SK-N-SH (cell line): Measurements from ENCODE around the gene IMPACT. TPM values are rescaled to one million over a fixed set of nuclear protein-coding genes. Genes with fewer than 3 reads are reported as not detected.

Source experiments
- CTCF ChIA-PET: fragments of 300-600, 350-600 bp; formaldehyde crosslinking; extraction: SDS; loops from one replicate; lab custom pipeline; 2021; lab: Yijun Ruan, JAX
- POLR2A ChIA-PET: fragments of 350-600 bp; sonication (Branson Sonifier 250); formaldehyde crosslinking; extraction: SDS; loops from one replicate; lab custom pipeline; 2020; ENCODE audit warnings: antibody characterized with exemption, inconsistent platforms; lab: Yijun Ruan, JAX
- DNase-seq: peaks from one replicate; pipeline ENCODE4 v3.0.0; 2012
- H2AFZ ChIP-seq: fragments of 200-600 bp; sonication (generic); 2 replicates; pipeline ENCODE4 v1.8.1; 2016; ENCODE audit warnings: antibody characterized with exemption, mild to moderate bottlenecking, low read depth
- H3F3A ChIP-seq: fragments of 200-600 bp; sonication (generic); replicated peaks from 2 replicates; pipeline ENCODE3; 2016; ENCODE audit warnings: antibody characterized with exemption, mild to moderate bottlenecking; ENCODE audit not compliant: insufficient read depth
- H3K27ac ChIP-seq, 2 experiments: fragments of 200-500 bp in 1 of 2; fragments of 200-600 bp in 1 of 2; sonication (Bioruptor generic) in 1 of 2; sonication (generic), shearing (Covaris generic) in 1 of 2; 2 replicates each; pipeline versions ENCODE4 v1.5.1 to v1.6.1; 2014 to 2016; ENCODE audit warnings: low read depth in 2 of 2, inconsistent platforms in 1 of 2, low read length in 1 of 2, mild to moderate bottlenecking in 1 of 2, mixed read lengths in 1 of 2
- H3K27me3 ChIP-seq: fragments of 200-600 bp; sonication (generic), shearing (Covaris generic); 2 replicates; pipeline ENCODE4 v1.6.1; 2016; ENCODE audit warnings: mixed run types; ENCODE audit not compliant: insufficient read depth
- H3K36me3 ChIP-seq, 2 experiments: fragments of 200-500 bp in 1 of 2; fragments of 200-600 bp in 1 of 2; sonication (Bioruptor generic) in 1 of 2; sonication (generic) in 1 of 2; replicated peaks in 1 of 2; 2 replicates each; pipeline versions ENCODE3 to v1.5.1; 2014 to 2016; ENCODE audit warnings: low read length in 1 of 2, mild to moderate bottlenecking in 1 of 2; ENCODE audit not compliant: insufficient read depth in 2 of 2, control insufficient read depth in 1 of 2
- H3K4me1 ChIP-seq, 2 experiments: fragments of 200-500 bp in 1 of 2; fragments of 200-600 bp in 1 of 2; sonication (Bioruptor generic) in 1 of 2; sonication (generic), shearing (Covaris generic) in 1 of 2; 2 replicates each; pipeline versions ENCODE4 v1.5.1 to v1.6.1; 2014 to 2016; ENCODE audit warnings: low read depth in 1 of 2, low read length in 1 of 2, mixed run types in 1 of 2; ENCODE audit not compliant: insufficient read depth in 2 of 2, control insufficient read depth in 1 of 2
- H3K4me2 ChIP-seq: fragments of 200-600 bp; sonication (generic), shearing (Covaris generic); 2 replicates; pipeline ENCODE4 v1.6.1; 2017; ENCODE audit warnings: mixed run types
- H3K4me3 ChIP-seq, 2 experiments: fragments of 200-500 bp in 1 of 2; fragments of 200-600 bp in 1 of 2; sonication (Bioruptor generic) in 1 of 2; sonication (generic), shearing (Covaris generic) in 1 of 2; 2 replicates each; pipeline versions ENCODE4 v1.5.1 to v1.8.1; 2014 to 2016; ENCODE audit warnings: low read depth in 2 of 2, inconsistent platforms in 1 of 2, low read length in 1 of 2, mild to moderate bottlenecking in 1 of 2, mixed read lengths in 1 of 2, moderate library complexity in 1 of 2
- H3K79me2 ChIP-seq: fragments of 200-600 bp; sonication (generic); 2 replicates; pipeline ENCODE4 v1.8.1; 2017; ENCODE audit warnings: mild to moderate bottlenecking; ENCODE audit not compliant: insufficient read depth
- H3K9ac ChIP-seq: fragments of 200-600 bp; sonication (generic); 2 replicates; pipeline ENCODE4 v1.6.1; 2017; ENCODE audit warnings: mixed run types
- H3K9me2 ChIP-seq: fragments of 200-600 bp; sonication (generic); 2 replicates; pipeline ENCODE4 v1.6.1; 2017; ENCODE audit warnings: mixed run types
- H3K9me3 ChIP-seq: fragments of 200-600 bp; sonication (generic); 2 replicates; pipeline ENCODE4 v1.6.1; 2017; ENCODE audit warnings: mixed run types, mild to moderate bottlenecking, moderate library complexity
- H4K20me1 ChIP-seq: fragments of 200-600 bp; sonication (generic); 2 replicates; pipeline ENCODE4 v1.6.1; 2017; ENCODE audit warnings: mild to moderate bottlenecking, mixed run types; ENCODE audit not compliant: insufficient read depth
- ELF1 ChIP-seq: IDR thresholded peaks from 2 replicates; pipeline ENCODE4 v1.4.0; 2012
- EZH2phosphoT487 ChIP-seq: fragments of 200-600 bp; sonication (generic); IDR thresholded peaks from 2 replicates; pipeline ENCODE4 v1.6.1; 2017; ENCODE audit warnings: low read depth, mixed run types, mild to moderate bottlenecking, antibody characterized with exemption, moderate library complexity, borderline replicate concordance
- GABPA ChIP-seq: IDR thresholded peaks from 2 replicates; pipeline ENCODE4 v1.4.0; 2012; ENCODE audit warnings: low read depth, mild to moderate bottlenecking
- MEF2A ChIP-seq: IDR thresholded peaks from 2 replicates; pipeline ENCODE4 v1.4.0; 2012; ENCODE audit warnings: low read depth, borderline replicate concordance
- NRF1 ChIP-seq: IDR thresholded peaks from 2 replicates; pipeline ENCODE4 v1.6.1; 2012; ENCODE audit warnings: low read depth, mild to moderate bottlenecking, low read length
- RFX5 ChIP-seq: IDR thresholded peaks from 2 replicates; pipeline ENCODE4 v1.6.1; 2012; ENCODE audit warnings: mild to moderate bottlenecking, improper control_type of control experiment, low read length
- SIN3A ChIP-seq: IDR thresholded peaks from 2 replicates; pipeline ENCODE4 v1.6.1; 2012; ENCODE audit warnings: low read depth, mild to moderate bottlenecking, low read length, moderate library complexity, borderline replicate concordance
- TCF12 ChIP-seq: IDR thresholded peaks from 2 replicates; pipeline ENCODE4 v1.4.0; 2012
- YY1 ChIP-seq: IDR thresholded peaks from 2 replicates; pipeline ENCODE4 v1.4.0; 2012; ENCODE audit warnings: low read depth, mild to moderate bottlenecking
- WGBS: methylation state at CpG from one replicate; pipeline ENCODE4 v1.1.6; 2017; ENCODE audit warnings: low lambda C conversion rate; 5-methylcytosine and 5-hydroxymethylcytosine counted together
- polyA plus RNA-seq, 3 experiments: library from polyadenylated mRNA; depleted of rRNA; stranded (reverse); fragments of >200 nt; gene quantifications; 2 replicates each; pipeline ENCODE4 v1.2.3, GENCODE V29; 2012
- TF ChIP-seq, protein P1 (sequence below): IDR thresholded peaks from 2 replicates; pipeline ENCODE4 v1.4.0; 2012; ENCODE audit warnings: low read depth
- TF ChIP-seq, protein P2 (sequence below): fragments of 150-350 bp; IDR thresholded peaks from 2 replicates; pipeline ENCODE4 v1.6.1; 2016; ENCODE audit warnings: mild to moderate bottlenecking, low read depth, low read length
- TF ChIP-seq, protein P3 (sequence below): IDR thresholded peaks from 2 replicates; pipeline ENCODE4 v1.4.0; 2012; ENCODE audit warnings: low read depth, borderline replicate concordance
- TF ChIP-seq, protein P4 (sequence below): IDR thresholded peaks from 2 replicates; pipeline ENCODE4; 2012

Gene IMPACT
- polyA plus RNA-seq, 1 of the 3 experiments (the other 2 are of a cell fraction) = 13.0 TPM

DNA sequence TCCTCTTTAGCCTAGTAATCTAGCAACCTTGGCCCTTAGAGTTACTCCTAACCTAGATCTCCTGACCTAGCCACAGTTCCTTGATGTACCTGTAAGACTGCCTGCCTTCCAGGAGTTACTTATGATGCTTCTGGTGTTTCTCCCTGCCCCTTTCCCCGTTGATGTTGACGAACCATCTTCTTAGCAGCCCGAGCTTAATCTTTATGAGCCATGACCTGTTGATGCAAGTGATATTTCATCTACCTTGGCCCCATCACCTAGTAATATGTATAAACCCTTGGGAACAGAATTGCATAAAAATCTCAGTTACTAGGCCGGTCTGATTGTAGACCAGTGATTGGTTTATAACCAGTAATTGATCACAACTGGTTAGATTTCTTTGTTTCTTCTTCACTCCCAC, 2.7 kb downstream of the IMPACT start:
- Histone ChIP-seq H4K20me1 (no peaks in the 10 kb centered on the region), H3F3A (no peaks in the 10 kb centered on the region), H3K27ac (no peak overlapping the region), H3K27me3 (no peaks in the 10 kb centered on the region), H3K4me3 (no peak overlapping the region), H3K9me2 (no peaks in the 10 kb centered on the region), H2AFZ (no peak overlapping the region), H3K4me2 (no peak overlapping the region), H3K4me1 (peaks cover 0 to 7% of the 10 kb centered on the region in 2 experiments; a peak in 2 of 4 replicates), H3K9me3 (no peaks in the 10 kb centered on the region), H3K9ac (no peak overlapping the region), H3K79me2 (peaks cover 5% of the 10 kb centered on the region; the same call in 1 of the 2 replicates), H3K36me3 (peaks cover 17 to 23% of the 10 kb centered on the region in 2 experiments)
- no peak for TF ChIP-seq GABPA
- no peak for TF ChIP-seq NRF1
- TF ChIP-seq, protein P1, sequence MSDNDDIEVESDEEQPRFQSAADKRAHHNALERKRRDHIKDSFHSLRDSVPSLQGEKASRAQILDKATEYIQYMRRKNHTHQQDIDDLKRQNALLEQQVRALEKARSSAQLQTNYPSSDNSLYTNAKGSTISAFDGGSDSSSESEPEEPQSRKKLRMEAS = no peak
- TF ChIP-seq EZH2phosphoT487 = no peak
- TF ChIP-seq SIN3A = no peak
- WGBS = 92% methylated on average over 4 of the region's 4 CpGs
- CTCF ChIA-PET = interaction anchor here (1.0 to 1.9 kb wide), 3 partner anchors 10 to 31 kb away, joined by 3 to 4 read pairs (median 3); partner anchors contain the start of gene OSBPL1A
- DNase-seq = no peak
- POLR2A ChIA-PET = no interaction called here

DNA sequence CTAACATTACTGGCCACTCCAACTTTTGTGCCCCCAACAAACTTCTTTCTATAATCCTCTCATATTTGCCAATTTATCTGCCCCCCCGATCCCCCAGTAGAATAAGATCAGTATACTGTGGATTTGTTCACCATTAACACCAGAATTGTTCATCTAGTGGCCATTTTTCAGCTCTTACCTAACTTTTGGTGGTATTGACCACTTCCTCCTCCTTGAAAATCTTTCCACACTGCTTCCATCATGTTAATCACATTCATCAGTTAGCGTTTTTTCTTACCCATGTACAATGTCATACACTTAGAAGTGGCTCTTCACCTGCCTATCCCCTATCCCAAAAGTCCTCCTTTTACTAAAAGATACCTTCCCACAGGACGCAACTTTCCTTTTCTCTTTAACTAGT, 6.1 kb downstream of the IMPACT start:
- Histone ChIP-seq H3K79me2 (peaks cover 1% of the 10 kb centered on the region; the same call in 1 of the 2 replicates), H3K27ac (no peak overlapping the region), H3K4me2 (no peak overlapping the region), H3K4me3 (no peak overlapping the region), H3K9ac (no peak overlapping the region), H4K20me1 (no peaks in the 10 kb centered on the region), H2AFZ (no peak overlapping the region), H3K9me3 (no peaks in the 10 kb centered on the region), H3K4me1 (peaks cover 0 to 3% of the 10 kb centered on the region in 2 experiments; a peak in 2 of 4 replicates), H3K27me3 (no peaks in the 10 kb centered on the region), H3K9me2 (no peaks in the 10 kb centered on the region), H3F3A (no peaks in the 10 kb centered on the region), H3K36me3 (peaks cover 26 to 30% of the 10 kb centered on the region in 2 experiments)
- TF ChIP-seq TCF12 (no peak), GABPA (no peak)
- ChIA-PET POLR2A (no interaction called here), CTCF (no interaction called here)
- WGBS = 97% methylated on average over 3 of the region's 3 CpGs
- DNase-seq = no peak

DNA sequence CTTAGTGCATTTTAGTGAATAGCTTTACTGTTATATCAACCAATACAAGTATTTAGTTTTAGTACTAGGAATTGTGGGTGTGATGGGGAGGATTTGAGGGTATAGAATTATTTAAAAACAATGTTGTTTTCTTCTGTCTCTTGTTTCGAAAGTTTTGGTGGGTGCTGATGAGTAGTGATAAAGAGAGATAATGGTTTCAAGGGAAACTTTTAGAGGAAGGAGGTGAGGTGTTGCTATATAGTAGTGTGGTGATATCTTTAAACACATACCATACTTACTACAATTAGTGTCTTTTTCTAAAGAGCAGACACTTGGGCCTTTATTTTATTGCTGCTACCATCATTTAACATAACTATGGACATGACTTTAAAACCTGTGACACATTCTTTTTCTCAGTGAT, 10.5 kb downstream of the IMPACT start:
- POLR2A ChIA-PET = interaction anchor here (1.4 kb wide), 1 partner anchor 10 kb away, joined by 6 read pairs; the partner anchor contains the start of gene IMPACT
- Histone ChIP-seq H3K36me3 (peaks cover 36 to 49% of the 10 kb centered on the region in 2 experiments), H3F3A (no peaks in the 10 kb centered on the region), H2AFZ (no peak overlapping the region), H3K79me2 (no peaks in the 10 kb centered on the region), H4K20me1 (no peaks in the 10 kb centered on the region), H3K4me1 (no peaks in the 10 kb centered on the region), H3K9ac (no peak overlapping the region), H3K27ac (no peak overlapping the region), H3K9me3 (no peaks in the 10 kb centered on the region), H3K27me3 (no peaks in the 10 kb centered on the region), H3K4me2 (no peak overlapping the region), H3K9me2 (no peaks in the 10 kb centered on the region), H3K4me3 (no peak overlapping the region)
- no peak for DNase-seq
- WGBS = 97% methylated on average over 1 of the region's 1 CpG
- CTCF ChIA-PET = interaction anchor here (0.8 to 1.3 kb wide), 2 partner anchors 11 to 26 kb away, joined by 3 read pairs; no protein-coding TSS in a partner anchor
- TF ChIP-seq, protein P2, sequence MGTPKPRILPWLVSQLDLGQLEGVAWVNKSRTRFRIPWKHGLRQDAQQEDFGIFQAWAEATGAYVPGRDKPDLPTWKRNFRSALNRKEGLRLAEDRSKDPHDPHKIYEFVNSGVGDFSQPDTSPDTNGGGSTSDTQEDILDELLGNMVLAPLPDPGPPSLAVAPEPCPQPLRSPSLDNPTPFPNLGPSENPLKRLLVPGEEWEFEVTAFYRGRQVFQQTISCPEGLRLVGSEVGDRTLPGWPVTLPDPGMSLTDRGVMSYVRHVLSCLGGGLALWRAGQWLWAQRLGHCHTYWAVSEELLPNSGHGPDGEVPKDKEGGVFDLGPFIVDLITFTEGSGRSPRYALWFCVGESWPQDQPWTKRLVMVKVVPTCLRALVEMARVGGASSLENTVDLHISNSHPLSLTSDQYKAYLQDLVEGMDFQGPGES = no peak
- no peak for TF ChIP-seq ELF1
- no peak for TF ChIP-seq RFX5
- no peak for TF ChIP-seq MEF2A
- TF ChIP-seq EZH2phosphoT487 = no peak
- TF ChIP-seq, protein P3, sequence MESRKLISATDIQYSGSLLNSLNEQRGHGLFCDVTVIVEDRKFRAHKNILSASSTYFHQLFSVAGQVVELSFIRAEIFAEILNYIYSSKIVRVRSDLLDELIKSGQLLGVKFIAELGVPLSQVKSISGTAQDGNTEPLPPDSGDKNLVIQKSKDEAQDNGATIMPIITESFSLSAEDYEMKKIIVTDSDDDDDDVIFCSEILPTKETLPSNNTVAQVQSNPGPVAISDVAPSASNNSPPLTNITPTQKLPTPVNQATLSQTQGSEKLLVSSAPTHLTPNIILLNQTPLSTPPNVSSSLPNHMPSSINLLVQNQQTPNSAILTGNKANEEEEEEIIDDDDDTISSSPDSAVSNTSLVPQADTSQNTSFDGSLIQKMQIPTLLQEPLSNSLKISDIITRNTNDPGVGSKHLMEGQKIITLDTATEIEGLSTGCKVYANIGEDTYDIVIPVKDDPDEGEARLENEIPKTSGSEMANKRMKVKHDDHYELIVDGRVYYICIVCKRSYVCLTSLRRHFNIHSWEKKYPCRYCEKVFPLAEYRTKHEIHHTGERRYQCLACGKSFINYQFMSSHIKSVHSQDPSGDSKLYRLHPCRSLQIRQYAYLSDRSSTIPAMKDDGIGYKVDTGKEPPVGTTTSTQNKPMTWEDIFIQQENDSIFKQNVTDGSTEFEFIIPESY = no peak
- no peak for TF ChIP-seq NRF1
- TF ChIP-seq, protein P4, sequence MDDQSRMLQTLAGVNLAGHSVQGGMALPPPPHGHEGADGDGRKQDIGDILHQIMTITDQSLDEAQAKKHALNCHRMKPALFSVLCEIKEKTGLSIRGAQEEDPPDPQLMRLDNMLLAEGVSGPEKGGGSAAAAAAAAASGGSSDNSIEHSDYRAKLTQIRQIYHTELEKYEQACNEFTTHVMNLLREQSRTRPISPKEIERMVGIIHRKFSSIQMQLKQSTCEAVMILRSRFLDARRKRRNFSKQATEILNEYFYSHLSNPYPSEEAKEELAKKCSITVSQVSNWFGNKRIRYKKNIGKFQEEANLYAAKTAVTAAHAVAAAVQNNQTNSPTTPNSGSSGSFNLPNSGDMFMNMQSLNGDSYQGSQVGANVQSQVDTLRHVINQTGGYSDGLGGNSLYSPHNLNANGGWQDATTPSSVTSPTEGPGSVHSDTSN = no peak
- no peak for TF ChIP-seq YY1
